HepG2 (cell line): ENCODE data around the gene ZNF367. TPM values are rescaled to one million over a fixed set of nuclear protein-coding genes. Genes with fewer than 3 reads are reported as not detected.

Experiments used
- ARNT2 ChIP-seq: sonication (generic); formaldehyde crosslinking; IDR thresholded peaks from 2 replicates; pipeline ENCODE4 v1.8.0; 2022; ENCODE audit warnings: mild to moderate bottlenecking, low read depth, missing genetic modification reagents, moderate library complexity
- EEA1 ChIP-seq: sonication (generic); formaldehyde crosslinking; IDR thresholded peaks from 2 replicates; pipeline ENCODE4 v1.5.1; 2020; ENCODE audit warnings: mild to moderate bottlenecking, missing genetic modification reagents, borderline replicate concordance
- GTF2F1 ChIP-seq: fragments of 150-350 bp; IDR thresholded peaks from 2 replicates; pipeline ENCODE4 v1.6.1; 2014; ENCODE audit warnings: low read length
- HMG20A ChIP-seq: IDR thresholded peaks from 2 replicates; pipeline ENCODE4 v1.6.1; 2016; ENCODE audit warnings: borderline replicate concordance
- NFATC3 ChIP-seq: sonication (generic); formaldehyde crosslinking; IDR thresholded peaks from 2 replicates; pipeline ENCODE4 v1.5.1; 2020; ENCODE audit warnings: mild to moderate bottlenecking, missing genetic modification reagents
- NFIC ChIP-seq: IDR thresholded peaks from 2 replicates; pipeline ENCODE4 v1.6.1; 2012; ENCODE audit warnings: mild to moderate bottlenecking, low read length, inconsistent platforms
- SP5 ChIP-seq: IDR thresholded peaks from 2 replicates; pipeline ENCODE4 v1.6.1; 2016; ENCODE audit warnings: low read depth, borderline replicate concordance
- ZNF441 ChIP-seq: sonication (generic); formaldehyde crosslinking; IDR thresholded peaks from 2 replicates; pipeline ENCODE4 v1.7.0; 2021; ENCODE audit warnings: missing genetic modification reagents, borderline replicate concordance
- ZNF891 ChIP-seq: sonication (generic); formaldehyde crosslinking; IDR thresholded peaks from 2 replicates; pipeline ENCODE4 v1.5.0; 2020; ENCODE audit warnings: mild to moderate bottlenecking, missing genetic modification reagents
- polyA plus RNA-seq, 8 experiments: library from polyadenylated mRNA; depleted of rRNA in 3 of 8; stranded (reverse) in 7 of 8; unstranded in 1 of 8; fragments of >200 nt; fragmentation: Illumina TruSeq in 4 of 8; extraction: Trizol in 4 of 8; gene quantifications; 2 replicates each; pipeline versions ENCODE4 v1.2.1 to v1.2.3, GENCODE V29; 2011 to 2016; ENCODE audit warnings: low read depth in 4 of 8, missing spikeins in 1 of 8, mixed read lengths in 1 of 8; ENCODE audit not compliant: insufficient read depth in 1 of 8
- total RNA-seq, 5 experiments: library from RNA; depleted of rRNA; stranded (reverse); fragments of >200 nt; fragmentation: Illumina TruSeq; extraction: Trizol; gene quantifications; 2 replicates each; pipeline ENCODE4 v1.2.3, GENCODE V29; 2016; ENCODE audit warnings: low read depth in 1 of 5
- TF ChIP-seq, protein P1 (sequence below): sonication (generic); formaldehyde crosslinking; IDR thresholded peaks from one replicate; pipeline ENCODE4 v1.5.1; 2020; ENCODE audit warnings: mild to moderate bottlenecking, missing genetic modification reagents; ENCODE audit errors: not compliant biosample characterization
- TF ChIP-seq, protein P2 (sequence below): sonication (generic); formaldehyde crosslinking; IDR thresholded peaks from 2 replicates; pipeline ENCODE4 v1.5.0; 2020; ENCODE audit warnings: missing genetic modification reagents
- TF ChIP-seq, protein P3 (sequence below): IDR thresholded peaks from 2 replicates; pipeline ENCODE4 v1.6.1; 2016; ENCODE audit warnings: missing biosample characterization, missing genetic modification reagents, low read depth
- TF ChIP-seq, protein P4 (sequence below): fragments of 450-650 bp; IDR thresholded peaks from 2 replicates; pipeline ENCODE4 v1.6.1; 2016
- TF ChIP-seq, protein P5 (sequence below): sonication (generic); formaldehyde crosslinking; IDR thresholded peaks from 2 replicates; pipeline ENCODE4 v1.8.1; 2023; ENCODE audit warnings: mild to moderate bottlenecking, missing genetic modification reagents

The ZNF367 gene
- total and polyA plus RNA-seq, 2 of the 13 experiments (the other 11 are each of a cell fraction or from before 2014, with no cell fraction given): 2.9 to 7.7 TPM

DNA sequence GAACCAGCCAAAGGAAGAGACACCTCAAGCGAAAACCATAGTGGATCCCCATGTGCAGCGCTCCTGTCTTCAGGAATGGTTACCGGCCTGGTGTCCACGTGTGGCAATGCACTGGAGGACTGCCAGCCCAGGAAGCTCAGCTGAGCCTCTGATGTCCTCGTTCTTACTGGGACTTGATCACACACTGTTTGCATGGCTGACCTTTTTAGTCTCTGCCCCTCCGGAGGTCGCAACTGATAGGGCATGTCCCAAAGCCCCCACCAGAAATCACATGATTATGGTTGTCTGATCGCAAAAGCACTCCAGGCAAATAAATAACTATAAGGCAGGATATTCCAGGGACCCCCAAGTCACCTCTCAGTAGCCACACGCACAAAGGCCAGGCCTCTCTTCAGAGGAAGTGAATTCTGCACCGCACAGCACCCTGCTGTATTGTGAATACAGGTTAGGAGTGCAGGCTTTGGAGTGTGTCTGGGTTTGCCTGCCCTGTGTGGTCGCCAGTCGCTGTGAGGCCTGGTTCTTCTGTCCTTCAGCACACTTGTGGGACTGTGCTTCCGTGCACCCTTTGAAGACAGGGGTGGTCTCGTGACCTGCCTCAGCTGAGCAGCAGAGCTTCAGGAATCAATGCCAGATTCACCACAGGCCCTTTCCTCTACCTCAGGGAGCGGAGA, 18.4 kb upstream of the ZNF367 start (continued):
- TF ChIP-seq, protein P1, sequence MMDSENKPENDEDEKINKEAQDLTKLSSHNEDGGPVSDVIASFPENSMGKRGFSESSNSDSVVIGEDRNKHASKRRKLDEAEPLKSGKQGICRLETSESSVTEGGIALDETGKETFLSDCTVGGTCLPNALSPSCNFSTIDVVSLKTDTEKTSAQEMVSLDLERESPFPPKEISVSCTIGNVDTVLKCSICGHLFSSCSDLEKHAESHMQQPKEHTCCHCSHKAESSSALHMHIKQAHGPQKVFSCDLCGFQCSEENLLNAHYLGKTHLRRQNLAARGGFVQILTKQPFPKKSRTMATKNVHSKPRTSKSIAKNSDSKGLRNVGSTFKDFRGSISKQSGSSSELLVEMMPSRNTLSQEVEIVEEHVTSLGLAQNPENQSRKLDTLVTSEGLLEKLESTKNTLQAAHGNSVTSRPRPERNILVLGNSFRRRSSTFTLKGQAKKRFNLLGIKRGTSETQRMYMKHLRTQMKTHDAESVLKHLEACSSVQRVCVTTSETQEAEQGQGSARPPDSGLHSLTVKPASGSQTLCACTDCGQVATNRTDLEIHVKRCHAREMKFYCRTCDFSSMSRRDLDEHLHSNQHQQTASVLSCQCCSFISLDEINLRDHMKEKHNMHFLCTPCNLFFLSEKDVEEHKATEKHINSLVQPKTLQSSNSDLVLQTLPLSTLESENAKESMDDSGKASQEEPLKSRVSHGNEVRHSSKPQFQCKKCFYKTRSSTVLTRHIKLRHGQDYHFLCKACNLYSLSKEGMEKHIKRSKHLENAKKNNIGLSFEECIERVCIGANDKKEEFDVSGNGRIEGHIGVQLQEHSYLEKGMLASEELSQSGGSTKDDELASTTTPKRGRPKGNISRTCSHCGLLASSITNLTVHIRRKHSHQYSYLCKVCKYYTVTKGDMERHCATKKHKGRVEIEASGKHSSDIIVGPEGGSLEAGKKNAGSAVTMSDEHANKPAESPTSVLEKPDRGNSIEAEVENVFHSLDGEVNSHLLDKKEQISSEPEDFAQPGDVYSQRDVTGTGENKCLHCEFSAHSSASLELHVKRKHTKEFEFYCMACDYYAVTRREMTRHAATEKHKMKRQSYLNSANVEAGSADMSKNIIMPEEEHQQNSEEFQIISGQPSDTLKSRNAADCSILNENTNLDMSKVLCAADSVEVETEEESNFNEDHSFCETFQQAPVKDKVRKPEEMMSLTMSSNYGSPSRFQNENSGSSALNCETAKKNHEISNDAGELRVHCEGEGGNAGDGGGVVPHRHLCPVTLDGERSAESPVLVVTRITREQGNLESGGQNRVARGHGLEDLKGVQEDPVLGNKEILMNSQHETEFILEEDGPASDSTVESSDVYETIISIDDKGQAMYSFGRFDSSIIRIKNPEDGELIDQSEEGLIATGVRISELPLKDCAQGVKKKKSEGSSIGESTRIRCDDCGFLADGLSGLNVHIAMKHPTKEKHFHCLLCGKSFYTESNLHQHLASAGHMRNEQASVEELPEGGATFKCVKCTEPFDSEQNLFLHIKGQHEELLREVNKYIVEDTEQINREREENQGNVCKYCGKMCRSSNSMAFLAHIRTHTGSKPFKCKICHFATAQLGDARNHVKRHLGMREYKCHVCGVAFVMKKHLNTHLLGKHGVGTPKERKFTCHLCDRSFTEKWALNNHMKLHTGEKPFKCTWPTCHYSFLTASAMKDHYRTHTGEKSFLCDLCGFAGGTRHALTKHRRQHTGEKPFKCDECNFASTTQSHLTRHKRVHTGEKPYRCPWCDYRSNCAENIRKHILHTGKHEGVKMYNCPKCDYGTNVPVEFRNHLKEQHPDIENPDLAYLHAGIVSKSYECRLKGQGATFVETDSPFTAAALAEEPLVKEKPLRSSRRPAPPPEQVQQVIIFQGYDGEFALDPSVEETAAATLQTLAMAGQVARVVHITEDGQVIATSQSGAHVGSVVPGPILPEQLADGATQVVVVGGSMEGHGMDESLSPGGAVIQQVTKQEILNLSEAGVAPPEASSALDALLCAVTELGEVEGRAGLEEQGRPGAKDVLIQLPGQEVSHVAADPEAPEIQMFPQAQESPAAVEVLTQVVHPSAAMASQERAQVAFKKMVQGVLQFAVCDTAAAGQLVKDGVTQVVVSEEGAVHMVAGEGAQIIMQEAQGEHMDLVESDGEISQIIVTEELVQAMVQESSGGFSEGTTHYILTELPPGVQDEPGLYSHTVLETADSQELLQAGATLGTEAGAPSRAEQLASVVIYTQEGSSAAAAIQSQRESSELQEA (CRISPR knock-in tag): peak; percentile 55
- TF ChIP-seq EEA1 (CRISPR knock-in tag) (peak; percentile 64; the same call in 1 of the 2 replicates), GTF2F1 (no peak), SP5 (CRISPR knock-in tag) (peak; percentile 43; the same call in 1 of the 2 replicates), HMG20A (peak; percentile 79; the same call in 1 of the 2 replicates), NFIC (no peak; the same call in 1 of the 2 replicates), ZNF891 (CRISPR knock-in tag) (peak; percentile 57; the same call in 1 of the 2 replicates), NFATC3 (CRISPR knock-in tag) (no peak), ARNT2 (peak; percentile 85), ZNF441 (CRISPR knock-in tag) (peak; percentile 94)
- TF ChIP-seq, protein P2, sequence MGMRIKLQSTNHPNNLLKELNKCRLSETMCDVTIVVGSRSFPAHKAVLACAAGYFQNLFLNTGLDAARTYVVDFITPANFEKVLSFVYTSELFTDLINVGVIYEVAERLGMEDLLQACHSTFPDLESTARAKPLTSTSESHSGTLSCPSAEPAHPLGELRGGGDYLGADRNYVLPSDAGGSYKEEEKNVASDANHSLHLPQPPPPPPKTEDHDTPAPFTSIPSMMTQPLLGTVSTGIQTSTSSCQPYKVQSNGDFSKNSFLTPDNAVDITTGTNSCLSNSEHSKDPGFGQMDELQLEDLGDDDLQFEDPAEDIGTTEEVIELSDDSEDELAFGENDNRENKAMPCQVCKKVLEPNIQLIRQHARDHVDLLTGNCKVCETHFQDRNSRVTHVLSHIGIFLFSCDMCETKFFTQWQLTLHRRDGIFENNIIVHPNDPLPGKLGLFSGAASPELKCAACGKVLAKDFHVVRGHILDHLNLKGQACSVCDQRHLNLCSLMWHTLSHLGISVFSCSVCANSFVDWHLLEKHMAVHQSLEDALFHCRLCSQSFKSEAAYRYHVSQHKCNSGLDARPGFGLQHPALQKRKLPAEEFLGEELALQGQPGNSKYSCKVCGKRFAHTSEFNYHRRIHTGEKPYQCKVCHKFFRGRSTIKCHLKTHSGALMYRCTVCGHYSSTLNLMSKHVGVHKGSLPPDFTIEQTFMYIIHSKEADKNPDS (CRISPR knock-in tag): no peak
- TF ChIP-seq, protein P3, sequence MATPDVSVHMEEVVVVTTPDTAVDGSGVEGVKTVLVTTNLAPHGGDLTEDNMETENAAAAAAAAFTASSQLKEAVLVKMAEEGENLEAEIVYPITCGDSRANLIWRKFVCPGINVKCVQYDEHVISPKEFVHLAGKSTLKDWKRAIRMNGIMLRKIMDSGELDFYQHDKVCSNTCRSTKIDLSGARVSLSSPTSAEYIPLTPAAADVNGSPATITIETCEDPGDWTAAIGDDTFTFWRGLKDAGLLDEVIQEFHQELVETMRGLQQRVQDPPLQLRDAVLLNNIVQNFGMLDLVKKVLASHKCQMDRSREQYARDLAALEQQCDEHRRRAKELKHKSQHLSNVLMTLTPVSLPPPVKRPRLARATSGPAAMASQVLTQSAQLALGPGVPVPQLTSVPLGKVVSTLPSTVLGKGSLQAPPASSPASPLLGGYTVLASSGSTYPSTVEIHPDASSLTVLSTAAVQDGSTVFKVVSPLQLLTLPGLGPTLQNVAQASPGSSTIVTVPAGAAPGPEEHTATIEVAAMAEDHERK (CRISPR knock-in tag): no peak
- TF ChIP-seq, protein P4, sequence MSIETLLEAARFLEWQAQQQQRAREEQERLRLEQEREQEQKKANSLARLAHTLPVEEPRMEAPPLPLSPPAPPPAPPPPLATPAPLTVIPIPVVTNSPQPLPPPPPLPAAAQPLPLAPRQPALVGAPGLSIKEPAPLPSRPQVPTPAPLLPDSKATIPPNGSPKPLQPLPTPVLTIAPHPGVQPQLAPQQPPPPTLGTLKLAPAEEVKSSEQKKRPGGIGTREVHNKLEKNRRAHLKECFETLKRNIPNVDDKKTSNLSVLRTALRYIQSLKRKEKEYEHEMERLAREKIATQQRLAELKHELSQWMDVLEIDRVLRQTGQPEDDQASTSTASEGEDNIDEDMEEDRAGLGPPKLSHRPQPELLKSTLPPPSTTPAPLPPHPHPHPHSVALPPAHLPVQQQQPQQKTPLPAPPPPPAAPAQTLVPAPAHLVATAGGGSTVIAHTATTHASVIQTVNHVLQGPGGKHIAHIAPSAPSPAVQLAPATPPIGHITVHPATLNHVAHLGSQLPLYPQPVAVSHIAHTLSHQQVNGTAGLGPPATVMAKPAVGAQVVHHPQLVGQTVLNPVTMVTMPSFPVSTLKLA: peak; percentile 54
- TF ChIP-seq, protein P5, sequence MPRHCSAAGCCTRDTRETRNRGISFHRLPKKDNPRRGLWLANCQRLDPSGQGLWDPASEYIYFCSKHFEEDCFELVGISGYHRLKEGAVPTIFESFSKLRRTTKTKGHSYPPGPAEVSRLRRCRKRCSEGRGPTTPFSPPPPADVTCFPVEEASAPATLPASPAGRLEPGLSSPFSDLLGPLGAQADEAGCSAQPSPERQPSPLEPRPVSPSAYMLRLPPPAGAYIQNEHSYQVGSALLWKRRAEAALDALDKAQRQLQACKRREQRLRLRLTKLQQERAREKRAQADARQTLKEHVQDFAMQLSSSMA: peak; percentile 91; the same call in 1 of the 2 replicates
